UCSD-AML1 (cell line): ENCODE results near the gene TMPRSS11A.

Source experiments
- DNase-seq: peaks from one replicate; lab custom pipeline; 2025; ENCODE audit not compliant: unreplicated experiment; lab: John Stamatoyannopoulos, UW

TMPRSS11A gene, protein sequence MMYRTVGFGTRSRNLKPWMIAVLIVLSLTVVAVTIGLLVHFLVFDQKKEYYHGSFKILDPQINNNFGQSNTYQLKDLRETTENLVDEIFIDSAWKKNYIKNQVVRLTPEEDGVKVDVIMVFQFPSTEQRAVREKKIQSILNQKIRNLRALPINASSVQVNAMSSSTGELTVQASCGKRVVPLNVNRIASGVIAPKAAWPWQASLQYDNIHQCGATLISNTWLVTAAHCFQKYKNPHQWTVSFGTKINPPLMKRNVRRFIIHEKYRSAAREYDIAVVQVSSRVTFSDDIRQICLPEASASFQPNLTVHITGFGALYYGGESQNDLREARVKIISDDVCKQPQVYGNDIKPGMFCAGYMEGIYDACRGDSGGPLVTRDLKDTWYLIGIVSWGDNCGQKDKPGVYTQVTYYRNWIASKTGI

DNA sequence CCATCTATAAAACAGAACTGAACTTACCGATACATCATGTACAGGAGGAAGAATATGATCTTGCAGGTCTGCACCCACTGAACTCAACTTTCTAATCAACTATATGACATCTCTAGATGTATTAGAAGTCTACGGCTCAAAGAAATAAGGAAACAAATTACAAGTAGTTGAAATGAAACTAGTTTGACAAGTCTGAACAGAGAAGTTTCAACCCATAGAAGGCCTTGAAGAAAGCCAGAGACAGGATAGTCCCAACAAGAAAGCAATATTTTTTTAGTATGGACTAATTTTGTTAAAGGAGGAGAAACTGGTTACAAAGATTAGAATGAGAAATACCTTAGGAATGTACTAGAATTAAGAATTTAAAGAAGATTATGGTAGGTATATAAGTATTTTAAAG lies at the start of gene TMPRSS11A:
Gene TMPRSS11A, minus strand, starts transcription at position 138 of the 400 bp plus-strand sequence. Its CDS starts 100 bp downstream, at position 38.
- no peak for DNase-seq

DNA sequence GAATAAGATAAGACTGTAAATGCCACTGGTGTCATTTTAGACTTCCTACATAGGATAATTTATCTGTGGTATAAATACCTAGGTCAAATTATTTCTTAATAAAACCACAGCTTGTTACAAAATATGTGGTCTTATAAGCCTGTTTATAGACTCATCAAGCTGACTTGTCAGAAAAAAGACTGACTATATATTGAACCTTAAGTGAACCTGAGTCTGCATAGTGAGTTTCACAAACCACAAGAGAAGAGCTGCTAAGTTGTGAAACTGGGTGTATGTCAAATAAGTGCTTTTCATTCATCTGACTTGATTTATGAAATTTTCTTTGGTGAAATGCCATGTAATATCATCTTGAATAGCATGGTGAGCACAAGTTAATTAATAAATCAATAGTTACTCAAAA lies 48.4 kb upstream of the TMPRSS11A start:
- no peak for DNase-seq

DNA sequence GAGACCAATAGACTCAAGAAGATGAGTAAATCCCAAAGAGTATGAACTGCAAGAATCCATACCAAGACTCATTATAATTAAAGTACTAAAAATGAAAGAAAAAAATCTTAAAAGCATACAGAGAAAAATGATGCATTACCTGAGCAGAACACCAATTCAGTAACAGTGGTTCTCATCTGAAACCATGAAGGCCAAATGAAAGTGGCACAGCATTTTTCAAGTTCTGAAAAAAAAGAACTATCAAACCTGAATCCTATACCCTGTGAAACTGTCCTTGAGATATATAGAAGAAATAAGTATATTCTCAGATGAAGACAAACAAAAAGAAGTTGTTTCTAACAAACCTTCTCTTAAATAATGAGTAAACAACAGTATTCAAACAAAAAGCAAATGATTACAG lies 39.6 kb upstream of the TMPRSS11A start:
- no peak for DNase-seq

DNA sequence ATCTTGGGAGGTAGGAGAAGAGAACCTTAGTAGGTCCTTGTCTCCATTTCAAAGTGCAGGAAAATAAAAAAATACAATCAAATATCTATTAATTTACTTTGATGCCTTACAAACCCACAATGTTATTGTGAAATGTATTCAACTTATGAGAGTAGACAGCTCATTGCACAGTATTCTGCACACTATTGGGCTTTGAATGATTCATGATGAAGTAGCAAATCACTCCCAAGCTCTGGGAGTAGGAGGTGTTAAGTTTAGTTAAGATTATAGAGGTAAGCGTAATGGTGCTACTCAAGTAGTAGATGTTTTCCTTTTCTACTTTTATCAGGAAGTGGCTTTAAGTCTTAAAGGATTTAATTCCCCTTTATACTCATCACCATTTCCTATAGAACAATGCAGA lies 32.8 kb upstream of the TMPRSS11A start:
- DNase-seq: no peak

DNA sequence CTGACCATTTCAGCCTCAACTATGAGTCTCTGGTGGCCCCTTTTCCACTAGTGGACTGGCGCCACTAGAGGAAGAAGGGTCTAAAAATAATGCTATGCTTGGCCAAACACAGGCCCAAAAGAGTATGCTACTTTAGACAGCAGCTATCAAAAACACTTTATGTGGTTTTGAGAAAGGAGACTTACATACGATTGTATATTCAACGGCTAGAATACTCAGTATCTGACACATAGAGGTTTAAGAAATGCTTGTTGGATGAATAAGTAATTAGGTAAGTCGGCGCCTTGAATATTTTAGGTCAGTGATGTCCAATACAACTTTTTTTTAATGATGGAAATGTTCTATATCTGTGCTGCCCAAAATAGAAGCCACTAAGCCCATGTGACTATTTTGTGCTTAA lies 25.7 kb upstream of the TMPRSS11A start:
- DNase-seq: no peak

DNA sequence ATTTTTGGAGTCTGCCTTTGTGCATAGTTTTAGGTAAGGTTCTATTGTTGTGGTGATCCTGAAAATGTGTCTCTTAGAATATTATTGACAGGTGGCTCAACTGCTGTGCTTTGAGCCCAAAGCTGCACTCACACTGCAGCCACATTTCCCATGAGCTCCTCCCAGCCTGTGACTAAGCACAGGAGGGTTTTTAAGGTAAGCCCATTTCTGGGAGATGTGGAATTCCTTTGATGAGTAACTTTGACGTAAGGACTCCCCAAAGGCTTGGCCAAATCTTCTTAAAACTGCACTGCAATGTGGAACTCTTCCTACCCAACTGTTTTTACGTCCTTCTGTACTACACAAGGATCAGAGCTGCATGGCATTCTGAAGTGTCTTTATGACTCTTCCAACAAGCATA lies 20.0 kb upstream of the TMPRSS11A start:
- no peak for DNase-seq

DNA sequence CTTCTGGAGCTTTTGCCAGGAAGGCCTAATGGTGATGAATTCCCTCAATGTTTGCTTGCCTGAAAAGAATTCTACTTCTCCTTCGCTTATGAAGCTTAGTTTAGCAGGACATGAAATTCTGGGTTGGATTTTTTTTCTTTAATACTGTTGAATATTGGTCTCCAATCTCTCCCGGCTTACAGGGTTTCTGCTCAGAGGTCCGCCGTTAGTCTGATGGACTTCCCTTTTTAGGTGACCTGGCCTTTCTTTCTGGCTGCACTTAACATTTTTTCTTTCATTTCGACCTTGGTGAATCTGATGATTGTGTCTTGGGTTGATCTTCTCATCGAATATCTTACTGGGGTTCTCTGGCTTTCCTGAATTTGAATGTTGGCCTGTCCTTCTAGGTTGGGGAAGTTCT lies 17.2 kb upstream of the TMPRSS11A start:
- DNase-seq: no peak

DNA sequence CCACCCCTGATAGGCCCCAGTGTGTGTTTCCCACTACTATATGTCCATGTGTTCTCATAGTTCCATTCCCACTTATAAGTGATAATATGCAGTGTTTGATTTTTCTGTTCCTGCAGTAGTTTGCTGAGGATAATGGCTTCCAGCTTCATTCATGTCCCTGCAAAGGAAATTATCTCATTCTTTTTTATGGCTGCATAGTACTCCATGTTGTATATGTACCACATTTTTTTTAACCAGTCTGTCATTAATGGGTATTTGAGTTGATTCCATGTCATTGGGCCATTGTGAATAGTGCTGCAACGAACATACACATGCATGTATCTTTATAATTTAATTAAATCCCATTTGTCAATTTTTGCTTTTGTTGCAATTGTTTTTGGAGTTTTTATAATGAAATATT lies 10.3 kb upstream of the TMPRSS11A start:
- no peak for DNase-seq

DNA sequence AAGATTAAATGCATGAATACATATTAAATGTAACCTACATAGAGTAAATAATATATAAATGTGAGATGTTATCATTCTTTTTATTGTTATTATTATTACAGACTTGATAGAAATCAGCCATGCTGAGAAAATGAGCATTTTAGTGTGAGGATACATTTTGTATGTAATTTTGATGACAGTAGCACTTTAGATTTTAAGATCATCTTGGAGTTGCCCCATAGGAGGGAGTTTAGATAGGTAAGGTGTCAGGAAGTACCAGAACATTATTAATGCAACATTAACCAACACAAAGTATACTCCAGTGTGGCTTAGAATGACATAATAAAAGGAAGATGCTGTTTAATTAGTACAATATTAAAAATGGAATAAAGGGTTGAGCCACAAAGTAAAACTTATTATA lies 8.4 kb downstream of the TMPRSS11A start:
- DNase-seq: no peak

DNA sequence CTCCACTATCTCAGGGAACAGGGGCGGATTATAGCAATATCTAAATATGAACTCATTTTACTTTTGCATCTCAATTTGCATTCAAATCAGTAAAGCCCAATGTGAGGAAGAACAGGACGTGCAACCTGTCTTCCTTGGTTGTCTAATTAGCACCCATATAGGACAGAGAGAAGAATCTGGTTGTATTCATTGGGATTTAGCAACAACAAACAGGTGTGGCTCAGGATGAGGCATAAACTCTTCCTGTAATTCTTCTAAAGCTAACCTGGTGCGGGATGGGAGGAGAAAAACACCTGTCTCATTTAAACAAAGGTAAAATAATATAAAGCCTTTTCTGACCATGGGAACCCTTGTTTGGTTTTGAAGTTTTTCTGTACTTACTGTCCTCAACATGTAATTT lies 22.2 kb downstream of the TMPRSS11A start:
- DNase-seq: no peak

DNA sequence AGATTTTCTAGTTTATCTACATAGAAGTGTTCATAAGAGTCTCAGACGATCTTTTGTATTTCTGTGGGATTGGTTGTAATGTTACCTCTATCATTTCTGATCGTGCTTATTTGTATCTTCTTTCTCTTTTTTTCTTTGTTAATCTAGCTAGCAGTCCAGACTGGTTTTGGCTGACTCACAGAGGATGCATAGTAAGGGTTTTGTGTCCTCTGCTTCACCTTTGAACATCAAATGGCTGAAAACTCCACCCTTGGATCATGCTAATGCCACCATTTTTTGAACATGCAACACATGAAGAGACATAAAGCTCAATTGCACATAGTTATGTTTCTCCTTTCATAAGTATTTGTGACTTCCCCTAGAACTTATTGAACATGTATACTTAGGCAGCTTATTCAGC lies 22.8 kb downstream of the TMPRSS11A start:
- DNase-seq: no peak

DNA sequence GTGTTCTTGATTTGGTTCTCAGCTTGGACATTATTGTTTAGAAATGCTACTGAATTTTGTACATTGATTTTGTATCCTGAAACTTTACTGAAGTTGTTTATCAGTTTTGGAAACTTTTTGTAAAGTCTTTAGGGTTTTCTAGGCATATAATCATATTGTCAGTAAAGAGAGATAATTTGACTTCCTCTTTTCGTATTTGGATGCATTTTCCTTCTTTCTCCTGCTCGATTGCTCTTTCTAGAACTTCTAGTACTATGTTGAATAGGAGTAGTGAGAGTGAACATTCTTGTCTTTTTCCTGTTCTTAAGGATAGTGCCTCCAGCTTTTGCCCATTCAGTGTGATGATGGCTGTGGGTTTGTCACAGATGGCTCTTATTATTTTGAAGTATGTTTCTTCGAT lies 24.1 kb downstream of the TMPRSS11A start:
- no peak for DNase-seq

DNA sequence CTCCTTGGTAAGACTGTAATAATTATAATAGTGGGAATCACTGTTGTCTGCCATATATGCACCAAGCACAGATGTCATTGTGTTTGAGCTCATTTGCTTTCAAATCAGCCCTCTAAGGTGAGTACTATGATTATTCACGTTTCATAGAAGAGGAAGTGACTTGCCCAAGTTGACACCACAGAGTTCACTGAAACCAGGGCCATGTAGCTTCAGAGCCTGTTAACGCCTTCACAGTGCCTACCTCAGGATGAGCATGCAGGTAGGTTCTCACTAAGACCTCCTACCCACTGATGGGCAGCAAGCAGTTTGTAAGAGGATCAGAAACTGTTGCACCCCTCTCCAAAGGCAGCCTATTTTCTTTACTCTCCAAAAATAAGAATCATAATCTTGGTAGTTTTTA lies 27.4 kb downstream of the TMPRSS11A start:
- no peak for DNase-seq

DNA sequence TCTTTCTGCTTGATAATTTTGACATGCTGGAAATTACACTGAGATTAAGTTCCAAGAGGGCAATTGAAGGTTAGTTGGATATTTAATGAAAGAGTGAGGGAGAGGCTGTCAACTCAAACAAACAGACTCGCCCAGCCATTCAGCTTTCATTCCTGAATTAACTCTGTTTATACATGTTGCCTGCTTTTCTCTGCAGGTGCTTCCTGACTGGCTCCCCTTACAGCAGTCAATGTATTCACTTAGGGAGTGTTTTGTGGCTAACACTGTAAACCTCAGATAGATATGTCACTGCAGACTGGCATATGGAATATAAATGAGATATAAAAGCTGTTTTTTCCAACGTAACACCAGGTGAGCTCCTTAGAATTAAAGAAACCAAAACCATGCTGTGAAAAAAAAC lies 28.7 kb downstream of the TMPRSS11A start:
- DNase-seq: no peak

DNA sequence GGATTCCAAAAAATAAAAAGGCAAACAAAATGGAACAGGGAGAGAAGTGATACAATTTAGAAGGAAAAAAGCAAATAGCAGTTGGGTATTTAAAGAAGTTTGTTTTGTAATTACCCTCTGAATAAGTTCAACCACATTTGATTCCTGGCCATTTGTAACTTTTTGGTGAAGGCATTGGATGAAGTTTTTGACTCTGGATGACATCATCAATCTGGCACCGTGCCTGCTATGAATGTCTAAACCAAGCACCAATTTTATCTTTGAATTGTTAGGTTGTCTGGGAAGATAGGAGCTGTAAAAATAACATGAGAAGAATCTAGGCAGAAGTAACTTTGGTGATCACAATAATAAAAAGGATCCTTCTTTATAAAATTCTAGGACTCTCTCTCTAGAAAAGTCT lies 29.5 kb downstream of the TMPRSS11A start:
- DNase-seq: no peak

DNA sequence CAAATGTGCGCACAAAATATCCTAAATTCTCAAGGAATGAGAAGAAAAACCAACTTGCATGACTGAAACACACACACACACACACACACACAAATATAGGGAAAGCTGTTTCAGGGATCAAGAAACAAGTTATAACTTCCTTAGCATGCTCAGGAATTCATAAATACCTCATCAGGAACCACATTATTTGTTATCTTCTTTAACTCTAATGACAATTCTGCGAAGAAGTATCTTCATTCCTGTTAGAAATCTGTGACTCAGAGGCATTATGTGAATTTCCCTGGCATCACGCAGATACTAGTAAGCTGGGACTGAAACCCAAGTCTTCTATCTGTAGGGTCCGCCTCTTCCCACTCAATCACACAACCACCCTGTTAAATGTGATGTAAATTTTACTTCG lies 30.3 kb downstream of the TMPRSS11A start:
- DNase-seq: no peak

DNA sequence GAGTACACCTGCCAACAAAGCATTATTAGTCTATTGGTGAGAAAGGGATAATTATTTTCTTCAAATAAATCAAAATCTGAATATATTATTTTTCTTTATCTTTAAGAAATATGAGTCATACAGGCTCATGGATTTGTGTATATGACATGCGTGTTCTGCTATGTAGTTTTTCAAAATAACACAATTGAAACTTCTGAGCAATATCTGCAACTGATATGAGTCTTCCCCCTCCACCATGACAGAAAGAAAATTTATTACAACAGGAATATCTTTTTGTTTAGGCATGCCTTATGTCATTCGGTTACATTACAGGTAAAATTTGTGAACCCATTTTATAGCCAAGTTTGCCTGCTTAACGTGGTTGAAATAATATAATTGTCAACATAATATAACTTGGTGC lies 32.0 kb downstream of the TMPRSS11A start:
- DNase-seq: no peak

DNA sequence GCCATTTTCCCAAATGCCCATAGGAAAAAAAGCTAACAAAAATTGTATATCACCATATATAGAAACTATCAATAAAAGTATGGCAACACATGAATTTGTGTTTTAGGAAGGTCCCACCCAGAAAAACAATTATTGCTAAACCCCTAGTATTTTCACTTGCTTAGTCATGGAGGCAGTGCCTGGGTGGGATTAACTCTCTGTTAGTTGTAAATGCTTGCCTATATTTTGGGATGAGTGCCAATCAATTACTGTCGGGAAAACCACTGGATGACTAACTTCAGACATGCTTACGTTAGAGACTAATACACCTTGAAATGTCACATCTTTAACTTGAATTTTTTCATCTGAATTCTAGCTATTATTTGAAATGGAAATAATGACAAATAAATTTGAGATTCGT lies 33.9 kb downstream of the TMPRSS11A start:
- no peak for DNase-seq

DNA sequence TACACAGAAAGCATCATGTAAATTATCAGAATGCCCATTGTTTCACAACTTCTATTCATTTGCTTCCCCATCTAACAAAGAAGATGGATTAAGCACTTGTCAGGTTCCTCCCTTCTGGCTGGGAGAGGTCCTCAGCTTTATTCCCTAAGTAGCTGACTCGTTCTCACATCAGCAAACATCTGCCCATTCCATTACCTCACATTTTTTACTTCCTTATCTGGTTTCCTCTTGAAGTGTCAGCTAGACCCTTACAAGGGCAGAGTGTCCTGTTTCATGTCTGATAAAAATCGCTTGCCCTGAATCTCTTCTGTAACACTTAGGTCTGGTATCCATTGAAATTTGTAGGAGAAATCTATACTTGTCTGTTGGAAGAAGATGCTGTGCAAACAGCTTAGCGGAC lies 34.7 kb downstream of the TMPRSS11A start:
- no peak for DNase-seq

DNA sequence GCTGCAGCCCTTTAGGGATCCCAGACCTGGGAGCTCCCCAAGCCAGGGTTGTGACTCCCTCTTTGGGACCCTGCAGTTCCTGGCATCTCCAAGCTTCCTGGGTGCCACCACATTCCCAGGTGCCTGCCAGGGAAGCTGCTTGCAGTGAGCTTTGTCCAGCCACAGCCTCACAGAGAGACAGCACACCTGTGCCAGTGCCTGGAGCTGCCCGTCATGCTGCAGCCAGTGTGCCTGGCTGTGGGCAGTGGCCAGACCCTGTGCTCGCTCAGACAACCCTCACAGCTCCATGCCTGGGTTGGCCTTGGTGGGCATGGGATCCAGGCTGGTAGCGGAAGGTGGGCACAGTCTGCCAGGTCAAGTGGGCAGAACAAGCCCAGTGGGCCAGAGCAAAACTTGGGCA lies 36.0 kb downstream of the TMPRSS11A start:
- DNase-seq: no peak

DNA sequence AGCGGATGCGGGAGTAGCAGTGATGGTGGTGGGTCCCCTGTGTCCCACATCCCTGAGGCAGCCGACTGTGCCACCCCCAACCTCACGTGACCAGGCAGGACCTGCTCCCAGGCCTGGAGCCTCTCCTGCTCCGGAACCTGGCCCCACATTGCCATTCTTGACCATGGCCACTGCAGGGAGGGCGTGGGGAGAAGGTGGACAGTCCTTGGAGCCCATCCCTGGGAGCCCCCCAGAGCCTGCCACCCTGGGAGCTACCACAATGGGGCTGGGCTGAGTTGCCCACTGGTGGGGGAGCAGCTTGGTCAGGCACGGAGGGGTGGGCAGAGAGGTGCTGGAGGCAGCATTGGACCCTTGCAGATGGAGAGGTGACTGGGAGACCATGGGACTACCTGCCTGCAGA lies 36.8 kb downstream of the TMPRSS11A start:
- DNase-seq: no peak

DNA sequence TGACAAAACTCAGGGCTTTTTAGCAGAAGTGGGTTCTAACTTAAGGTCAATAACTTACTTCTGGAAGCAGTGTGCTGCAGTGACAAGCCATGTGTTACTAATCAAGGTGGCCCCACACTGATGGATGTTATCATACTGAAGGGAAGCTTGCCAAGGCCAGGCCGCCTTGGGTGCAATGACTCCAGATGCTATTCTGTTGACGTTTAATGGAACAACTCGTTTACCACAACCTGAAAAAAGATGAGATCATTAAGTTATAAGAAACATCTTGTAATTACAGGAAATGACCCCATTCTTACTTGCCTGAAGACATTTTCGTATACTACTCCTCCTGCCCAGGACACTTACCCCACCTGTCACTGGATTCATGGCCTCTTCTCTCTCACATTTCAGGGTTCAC lies 40.6 kb downstream of the TMPRSS11A start:
- no peak for DNase-seq

DNA sequence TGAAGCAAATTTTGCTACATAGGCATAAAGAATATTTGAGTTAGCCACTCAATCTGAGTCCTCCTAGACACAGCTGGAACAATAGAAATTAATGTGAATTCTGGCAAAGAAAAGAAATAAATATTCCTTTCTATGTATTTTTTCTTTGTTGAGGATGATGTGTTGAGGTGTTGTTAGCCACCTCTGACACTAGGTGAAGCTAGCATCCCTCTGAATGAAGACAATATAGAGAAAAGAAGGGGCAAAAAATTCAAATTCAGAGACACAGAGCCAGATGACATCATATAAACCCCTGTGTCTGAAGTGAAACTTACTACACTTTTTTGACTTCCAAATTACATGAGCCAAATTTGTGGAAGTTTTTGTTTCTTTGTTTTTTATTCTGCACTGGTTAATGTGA lies 44.9 kb downstream of the TMPRSS11A start:
- DNase-seq: no peak
